GM23338 (cell line): Measurements from ENCODE around the gene ATP8A2. TPM values are rescaled to one million over a fixed set of nuclear protein-coding genes. Genes with fewer than 3 reads are reported as not detected.

ENCODE experiments used
- ATAC-seq: fragments of 200-7000 bp; cut with Tn5 transposase; 3 replicates; pipeline ENCODE4 v1.9.1; 2020
- DNase-seq: peaks from one replicate; pipeline ENCODE4 v3.0.0-alpha.2; 2015; ENCODE audit warnings: low spot score
- H2AFZ ChIP-seq: fragments of 200-600 bp; sonication (generic); 2 replicates; pipeline ENCODE4 v1.8.0; 2016; ENCODE audit warnings: antibody characterized with exemption, mild to moderate bottlenecking, moderate library complexity
- H3F3A ChIP-seq: fragments of 200-600 bp; sonication (generic); replicated peaks from 2 replicates; pipeline ENCODE4 v1.8.0; 2017; ENCODE audit warnings: antibody characterized with exemption, mixed run types, low read depth
- H3K27ac ChIP-seq: fragments of 200-600 bp; sonication (generic); 2 replicates; pipeline ENCODE4 v1.6.1; 2016; ENCODE audit warnings: low read depth
- H3K27me3 ChIP-seq: fragments of 200-600 bp; sonication (generic); 2 replicates; pipeline ENCODE4 v1.8.0; 2016; ENCODE audit warnings: mild to moderate bottlenecking, mixed run types, moderate library complexity; ENCODE audit not compliant: insufficient read depth
- H3K36me3 ChIP-seq: fragments of 200-600 bp; sonication (generic); 2 replicates; pipeline ENCODE4 v1.8.0; 2016; ENCODE audit warnings: mild to moderate bottlenecking; ENCODE audit not compliant: insufficient read depth
- H3K4me1 ChIP-seq: fragments of 200-600 bp; sonication (generic); 2 replicates; pipeline ENCODE4 v1.8.0; 2016; ENCODE audit warnings: mild to moderate bottlenecking, moderate library complexity; ENCODE audit not compliant: insufficient read depth
- H3K4me2 ChIP-seq: fragments of 200-600 bp; sonication (generic); 2 replicates; pipeline ENCODE4 v1.7.1; 2017; ENCODE audit warnings: mixed run types
- H3K4me3 ChIP-seq: fragments of 200-600 bp; sonication (generic); 2 replicates; pipeline ENCODE4 v1.6.1; 2016; ENCODE audit warnings: mixed run types
- H3K79me2 ChIP-seq: fragments of 200-600 bp; sonication (generic); replicated peaks from 2 replicates; pipeline ENCODE4 v1.8.0; 2017; ENCODE audit warnings: mild to moderate bottlenecking; ENCODE audit not compliant: insufficient read depth
- H3K9me2 ChIP-seq: fragments of 200-600 bp; sonication (generic); 2 replicates; pipeline ENCODE4 v1.8.0; 2017; ENCODE audit not compliant: insufficient read depth
- H4K20me1 ChIP-seq: fragments of 200-600 bp; sonication (generic); replicated peaks from 2 replicates; pipeline ENCODE4 v1.8.0; 2017; ENCODE audit warnings: mild to moderate bottlenecking; ENCODE audit not compliant: insufficient read depth
- H3K27ac Mint-ChIP-seq: 2 replicates; pipeline ENCODE4 v1.8.0; 2020; ENCODE audit warnings: inconsistent platforms, mild to moderate bottlenecking, moderate library complexity, mixed read lengths
- H3K27me3 Mint-ChIP-seq: 3 replicates; pipeline ENCODE4 v1.8.0; 2022; ENCODE audit warnings: low read depth, mild to moderate bottlenecking, moderate library complexity, mixed read lengths, inconsistent platforms; ENCODE audit not compliant: insufficient read depth, poor library complexity
- H3K36me3 Mint-ChIP-seq: 3 replicates; pipeline ENCODE4 v1.8.0; 2021; ENCODE audit warnings: low read depth, mild to moderate bottlenecking, inconsistent platforms, moderate library complexity, mixed read lengths
- H3K4me1 Mint-ChIP-seq: 3 replicates; pipeline ENCODE4 v1.8.0; 2020; ENCODE audit warnings: mild to moderate bottlenecking, inconsistent platforms, mixed read lengths
- H3K4me3 Mint-ChIP-seq: 3 replicates; pipeline ENCODE4 v1.8.0; 2021; ENCODE audit warnings: moderate library complexity, mild to moderate bottlenecking, inconsistent platforms, mixed read lengths
- H3K9me3 Mint-ChIP-seq: 3 replicates; pipeline ENCODE4 v1.8.0; 2020; ENCODE audit warnings: moderate library complexity, mild to moderate bottlenecking, inconsistent platforms, mixed read lengths
- CREB1 ChIP-seq: fragments of 250-450 bp; sonication (Bioruptor Pico); IDR thresholded peaks from 2 replicates; pipeline ENCODE4 v1.5.0; 2020; ENCODE audit warnings: low read depth, mild to moderate bottlenecking, moderate library complexity
- CTCF ChIP-seq, 2 experiments: fragments of 200-600 bp in 1 of 2; sonication (generic) in 1 of 2; conservative IDR thresholded peaks; 2 replicates each; pipeline versions ENCODE4 v1.5.1 to v1.6.1; 2016 to 2017; ENCODE audit warnings: antibody characterized with exemption in 2 of 2, low read depth in 2 of 2, mild to moderate bottlenecking in 2 of 2, moderate library complexity in 1 of 2
- ETS1 ChIP-seq: IDR thresholded peaks from 2 replicates; pipeline ENCODE4 v1.6.1; 2016; ENCODE audit warnings: antibody characterized with exemption
- EZH2 ChIP-seq: fragments of 200-600 bp; sonication (generic); IDR thresholded peaks from one replicate; pipeline ENCODE4 v1.8.0; 2017; ENCODE audit warnings: antibody characterized with exemption, mild to moderate bottlenecking, low read depth; ENCODE audit not compliant: unreplicated experiment
- EZH2phosphoT487 ChIP-seq: fragments of 200-600 bp; sonication (generic); IDR thresholded peaks from one replicate; pipeline ENCODE4 v1.8.1; 2018; ENCODE audit warnings: antibody characterized with exemption; ENCODE audit not compliant: unreplicated experiment
- JUNB ChIP-seq: IDR thresholded peaks from one replicate; pipeline ENCODE4 v1.6.1; 2016; ENCODE audit warnings: antibody characterized with exemption; ENCODE audit not compliant: unreplicated experiment
- NANOG ChIP-seq: IDR thresholded peaks from 2 replicates; pipeline ENCODE4 v1.6.1; 2016; ENCODE audit warnings: antibody characterized with exemption, borderline replicate concordance
- POLR2AphosphoS5 ChIP-seq: IDR thresholded peaks from 2 replicates; pipeline ENCODE4 v1.6.1; 2016; ENCODE audit warnings: antibody characterized with exemption, low read depth
- REST ChIP-seq: IDR thresholded peaks from one replicate; pipeline ENCODE4 v1.6.1; 2018; ENCODE audit warnings: antibody characterized with exemption; ENCODE audit not compliant: unreplicated experiment
- STAT1 ChIP-seq: IDR thresholded peaks from one replicate; pipeline ENCODE4 v1.6.1; 2016; ENCODE audit warnings: antibody characterized with exemption; ENCODE audit not compliant: unreplicated experiment
- ZNF114 ChIP-seq: fragments of 250-450 bp; sonication (Bioruptor Pico); IDR thresholded peaks from 2 replicates; pipeline ENCODE4 v1.5.0; 2020; ENCODE audit warnings: mild to moderate bottlenecking, moderate library complexity
- ZNF331 ChIP-seq: fragments of 250-450 bp; sonication (Bioruptor Pico); IDR thresholded peaks from 2 replicates; pipeline ENCODE4 v1.5.0; 2020; ENCODE audit warnings: low read depth, mild to moderate bottlenecking, moderate library complexity
- ZNF462 ChIP-seq: fragments of 250-450 bp; sonication (Bioruptor Pico); IDR thresholded peaks from 2 replicates; pipeline ENCODE4 v1.5.0; 2020; ENCODE audit warnings: mild to moderate bottlenecking, moderate library complexity
- polyA plus RNA-seq: library from polyadenylated mRNA; unstranded; fragments of >200 nt; fragmentation: Nextera tagmentation; extraction: Ambion mirVana; gene quantifications from 2 replicates; pipeline ENCODE4 v1.2.1, GENCODE V29; 2016
- total RNA-seq: library from RNA; depleted of rRNA; stranded (reverse); fragments of >200 nt; shearing (Covaris generic); gene quantifications from 2 replicates; pipeline ENCODE4 v1.2.3, GENCODE V29; 2014

Gene ATP8A2
- total and polyA plus RNA-seq, 2 experiments from 2014 or later, result 5.7 to 8.8 TPM

- ATAC-seq (no peak), DNase-seq (no peak)
- H3K4me2 ChIP-seq, result no peak overlapping the region
These were observed 235.3 kb downstream of the ATP8A2 start for GRCh38 chr13:25607096-25607495.

More at GRCh38 chr13:25607096-25607495, 235.3 kb downstream of the ATP8A2 start:
- Histone ChIP-seq H3K9me2 (peaks cover 6% of the 10 kb centered on the region; the same call in 1 of the 2 replicates), H2AFZ (no peak overlapping the region), H3F3A (no peaks in the 10 kb centered on the region), H3K27me3 (no peaks in the 10 kb centered on the region), H3K4me1 (no peaks in the 10 kb centered on the region), H3K27ac (no peak overlapping the region), H3K79me2 (no peaks in the 10 kb centered on the region), H3K4me3 (no peak overlapping the region), H3K36me3 (no peaks in the 10 kb centered on the region), H4K20me1 (no peaks in the 10 kb centered on the region)
- H3K9me3 Mint-ChIP-seq, result peaks cover 11% of the 10 kb centered on the region
- H3K27ac Mint-ChIP-seq, result no peak overlapping the region
- peaks cover 4% of the 10 kb centered on the region for H3K4me1 Mint-ChIP-seq
- TF ChIP-seq REST (no peak), ZNF331 (CRISPR knock-in tag) (no peak), EZH2phosphoT487 (no peak), ETS1 (no peak), NANOG (no peak), ZNF114 (CRISPR knock-in tag) (no peak), STAT1 (no peak), ZNF462 (CRISPR knock-in tag) (no peak), JUNB (no peak), POLR2AphosphoS5 (no peak), CREB1 (no peak), EZH2 (no peak), CTCF (conservative IDR thresholded peaks at IDR 0.05; ENCODE audit: low read depth in 2 of 2) (no peak)
- no peaks in the 10 kb centered on the region; the same call in 2 of the 3 replicates for H3K36me3 Mint-ChIP-seq
- H3K4me3 Mint-ChIP-seq, result no peak overlapping the region
- peaks cover 2% of the 10 kb centered on the region for H3K27me3 Mint-ChIP-seq
